GM12892 (cell line): Measurements from ENCODE around the gene CYTH3.

Experiments used
- DNase-seq: peaks from one replicate; pipeline ENCODE4 v3.0.0; 2011; ENCODE audit not compliant: insufficient read length
- FAIRE-seq: peaks from 2 replicates; lab custom pipeline; 2011; peaks lifted over from hg19 to GRCh38; lab: Jason Lieb, UNC
- POLR2A ChIP-seq: IDR thresholded peaks from 2 replicates; pipeline ENCODE4 v1.6.1; 2011; ENCODE audit warnings: low read depth, low read length, control low read depth
- POLR2AphosphoS5 ChIP-seq: IDR thresholded peaks from 2 replicates; pipeline ENCODE4 v1.6.1; 2011; ENCODE audit warnings: low read depth, low read length, control low read depth
- TAF1 ChIP-seq: IDR thresholded peaks from 2 replicates; pipeline ENCODE4 v1.6.1; 2011; ENCODE audit warnings: low read depth, mild to moderate bottlenecking, control low read depth, low read length, borderline replicate concordance

The CYTH3 gene

DNA sequence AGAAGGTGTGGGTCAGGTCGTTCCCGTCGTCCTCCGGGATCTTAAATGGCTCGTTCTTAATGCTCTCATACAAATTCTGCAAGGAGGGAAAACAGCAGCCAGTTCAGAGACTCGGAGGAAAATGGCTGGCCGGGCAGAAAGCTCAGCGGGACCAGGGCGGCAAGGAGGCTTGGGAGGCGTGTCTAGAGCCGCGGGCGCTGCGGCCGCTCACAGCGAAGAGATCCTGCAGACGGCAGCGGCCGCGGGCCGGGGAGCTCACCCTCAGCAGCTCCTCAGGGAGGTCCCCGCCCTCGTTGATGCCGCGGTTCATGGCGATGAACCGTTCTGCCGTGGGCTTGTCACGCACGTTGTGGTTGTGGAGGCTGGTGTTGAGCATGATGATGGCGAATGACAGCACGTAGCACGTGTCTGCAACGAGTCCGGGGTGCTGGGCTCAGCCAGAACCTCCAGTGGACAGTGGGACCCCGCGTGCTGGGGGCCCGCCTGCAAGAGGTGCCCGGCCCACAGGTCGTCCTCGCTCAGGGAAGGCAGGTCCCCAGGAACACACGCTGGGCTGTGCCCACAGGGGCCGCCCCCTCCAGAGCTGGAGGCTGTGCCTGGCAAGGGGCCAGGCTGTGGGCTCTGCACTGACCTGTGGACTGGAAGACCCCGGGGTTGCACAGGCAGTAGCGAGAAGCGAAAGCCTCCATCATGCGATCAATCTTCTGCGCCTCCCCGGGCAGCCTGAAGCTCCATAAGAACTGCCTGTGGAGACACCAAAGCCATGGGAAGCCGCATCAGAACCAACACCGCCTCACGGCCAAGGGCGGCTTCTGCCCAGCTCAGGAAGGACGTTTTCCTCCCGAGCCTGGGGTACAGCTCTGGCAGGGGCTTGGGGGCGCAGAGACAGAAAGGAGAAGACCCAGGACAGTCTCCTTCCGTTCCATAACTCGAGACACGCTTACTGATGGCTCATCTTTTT is 101.6 kb downstream of the CYTH3 start:
- DNase-seq (no peak), FAIRE-seq (no peak)
- no peak for TF ChIP-seq TAF1
- TF ChIP-seq POLR2AphosphoS5 = no peak
- no peak for TF ChIP-seq POLR2A

DNA sequence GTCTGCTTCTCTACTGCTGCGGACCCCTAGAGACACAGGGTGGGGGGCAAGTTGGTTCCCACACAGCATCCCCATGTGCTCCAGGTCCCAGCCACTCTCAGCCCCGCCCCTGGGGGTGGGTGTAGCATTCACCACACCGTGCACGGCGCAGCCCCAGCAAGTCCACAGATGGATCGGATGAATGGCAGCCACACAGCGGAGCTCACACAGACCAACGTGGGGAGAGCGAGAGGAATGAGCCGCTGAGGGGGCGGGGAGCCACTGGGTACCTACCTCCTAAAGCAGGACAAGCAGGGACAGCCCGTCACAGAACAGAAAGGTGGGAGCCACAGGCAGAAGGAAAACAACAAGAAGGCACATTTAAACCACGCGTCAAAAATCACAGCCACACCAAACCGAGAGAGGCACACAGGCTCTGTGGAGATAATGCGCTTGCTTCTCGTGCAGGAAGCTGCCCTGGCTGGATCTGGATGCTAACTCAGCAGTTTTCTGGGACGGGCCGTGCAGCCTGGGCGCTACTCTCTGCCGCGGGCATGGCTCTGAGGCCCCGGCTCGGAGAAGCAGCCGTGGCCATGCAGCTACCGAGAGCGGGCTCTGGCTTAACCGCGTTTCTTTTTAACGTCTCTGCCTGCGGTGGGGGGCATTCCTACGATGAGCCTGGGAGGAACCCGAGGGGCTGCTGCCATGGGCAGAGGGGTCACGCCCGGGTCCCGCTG is 102.5 kb downstream of the CYTH3 start:
- FAIRE-seq (no peak), DNase-seq (no peak)
- TF ChIP-seq TAF1 (no peak), POLR2A (no peak), POLR2AphosphoS5 (no peak)

DNA sequence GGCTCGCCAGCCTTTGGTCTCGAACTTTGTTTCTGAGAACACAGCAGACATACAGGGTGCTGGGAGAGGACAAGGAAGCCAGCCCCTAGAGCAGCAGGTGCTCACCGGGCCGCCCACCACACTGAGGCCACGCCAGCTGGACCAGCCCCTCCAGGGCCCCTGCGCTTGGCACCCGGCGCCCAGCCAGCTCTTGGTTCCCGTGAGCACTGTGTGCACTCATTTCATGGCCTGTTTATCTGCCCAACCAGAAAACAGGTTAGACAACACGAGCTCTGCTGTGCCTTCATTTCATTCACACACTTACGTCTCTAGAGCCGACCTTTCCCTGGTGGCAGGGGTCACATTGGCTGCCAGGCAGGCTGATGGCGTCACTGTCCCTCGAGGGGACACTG is 104.0 kb downstream of the CYTH3 start:
- no peak for DNase-seq
- no peak for TF ChIP-seq TAF1
- no peak for TF ChIP-seq POLR2A
- TF ChIP-seq POLR2AphosphoS5 = no peak

DNA sequence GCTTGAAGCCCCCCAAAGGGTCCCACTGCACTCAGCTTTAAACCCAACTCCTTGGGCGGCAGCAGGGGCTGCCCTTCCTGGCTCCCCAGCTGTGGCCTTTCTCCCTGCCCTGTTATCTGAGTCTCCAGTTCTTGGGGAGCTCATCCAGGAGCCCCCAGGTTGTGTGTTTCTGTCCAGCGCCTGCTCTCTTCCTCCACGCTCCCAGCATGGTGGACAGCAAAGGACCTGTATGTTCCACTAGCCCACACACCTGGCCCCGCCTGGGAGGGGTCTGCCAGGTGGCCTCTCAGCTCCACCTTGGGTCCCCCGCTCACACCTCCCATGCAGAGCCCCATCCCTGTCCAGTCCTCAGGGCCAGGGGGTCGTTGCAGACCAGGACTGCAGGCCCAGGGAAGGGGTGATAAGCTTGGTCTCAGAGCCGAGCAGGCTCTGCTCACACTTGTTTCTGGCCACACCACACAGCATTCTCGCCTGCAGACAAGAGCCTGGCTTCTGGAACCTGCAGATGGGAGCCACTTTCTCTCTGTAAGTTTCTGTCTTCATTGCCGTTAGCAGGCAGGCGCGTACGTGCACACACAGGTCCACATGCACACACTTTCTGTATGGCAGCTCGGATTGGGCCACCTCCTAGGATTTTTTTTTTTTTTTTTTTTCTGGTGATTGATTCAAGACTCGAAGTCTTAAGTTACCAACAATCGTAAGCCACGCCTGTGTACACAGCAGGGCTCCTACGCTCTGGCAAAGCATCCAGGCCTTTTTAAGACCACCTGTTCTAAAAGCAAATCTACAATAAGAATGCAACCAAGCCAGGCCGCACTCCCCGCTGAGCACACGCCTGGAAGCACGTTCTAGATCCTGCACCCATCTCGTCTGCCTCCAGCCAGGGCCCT is 104.6 kb downstream of the CYTH3 start:
- TF ChIP-seq TAF1 = no peak
- TF ChIP-seq POLR2A = no peak
- TF ChIP-seq POLR2AphosphoS5 = no peak
- no peak for FAIRE-seq
- DNase-seq = no peak

More for the DNA sequence above, 104.0 kb downstream of the CYTH3 start:
- FAIRE-seq = no peak

DNA sequence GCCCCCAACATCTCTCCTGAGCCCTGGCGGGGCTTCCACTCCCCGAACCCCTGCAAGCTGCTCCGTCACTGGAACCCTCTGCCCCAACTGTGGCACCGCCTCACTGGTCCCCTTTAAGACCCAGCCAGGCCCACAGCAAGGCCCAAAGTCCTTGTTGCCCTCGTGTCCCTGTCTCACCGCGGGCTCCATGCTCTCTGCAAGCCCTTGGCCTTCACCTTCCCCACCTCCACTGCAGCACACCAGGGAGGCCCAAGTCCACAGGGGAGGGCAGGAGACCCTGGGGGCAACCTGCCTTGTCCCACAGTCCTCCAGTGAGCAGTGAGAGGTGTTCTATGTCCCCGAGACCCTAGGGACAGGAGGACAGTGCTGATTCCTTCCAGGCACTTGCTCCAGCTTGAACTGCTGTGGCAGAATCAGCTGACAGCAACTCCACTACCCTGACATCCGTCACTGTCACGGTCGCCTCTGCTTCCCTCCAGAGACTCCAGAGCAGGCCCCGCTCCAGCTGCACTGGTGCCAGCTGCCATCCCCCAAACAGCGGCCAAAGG is 105.3 kb downstream of the CYTH3 start:
- TF ChIP-seq TAF1 (no peak), POLR2AphosphoS5 (no peak), POLR2A (no peak)
- no peak for DNase-seq
- no peak for FAIRE-seq

DNA sequence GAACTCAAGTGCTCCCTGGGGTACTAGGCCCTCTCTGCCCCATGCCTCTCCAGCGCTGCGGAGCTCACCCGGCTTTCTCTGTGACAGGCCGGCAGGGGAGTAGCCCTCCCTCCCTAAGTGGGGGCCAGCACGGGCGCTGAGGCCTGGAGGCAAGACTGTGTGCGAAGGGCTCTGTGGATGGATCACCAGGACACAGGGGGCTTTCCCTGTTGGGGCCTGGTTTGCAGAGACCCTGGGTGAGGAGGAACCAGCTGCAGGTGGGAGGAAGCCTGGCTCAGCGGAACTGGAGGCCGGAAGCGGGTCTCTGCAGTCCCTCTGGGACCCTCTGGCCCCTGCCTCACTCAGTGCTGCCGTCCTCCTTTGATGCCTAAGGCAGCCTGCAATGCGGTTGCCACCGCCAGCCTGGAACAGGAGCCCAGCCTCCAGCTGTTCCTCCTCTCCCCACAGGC is 106.0 kb downstream of the CYTH3 start:
- no peak for TF ChIP-seq TAF1
- no peak for TF ChIP-seq POLR2AphosphoS5
- TF ChIP-seq POLR2A = no peak
- FAIRE-seq = no peak
- no peak for DNase-seq

DNA sequence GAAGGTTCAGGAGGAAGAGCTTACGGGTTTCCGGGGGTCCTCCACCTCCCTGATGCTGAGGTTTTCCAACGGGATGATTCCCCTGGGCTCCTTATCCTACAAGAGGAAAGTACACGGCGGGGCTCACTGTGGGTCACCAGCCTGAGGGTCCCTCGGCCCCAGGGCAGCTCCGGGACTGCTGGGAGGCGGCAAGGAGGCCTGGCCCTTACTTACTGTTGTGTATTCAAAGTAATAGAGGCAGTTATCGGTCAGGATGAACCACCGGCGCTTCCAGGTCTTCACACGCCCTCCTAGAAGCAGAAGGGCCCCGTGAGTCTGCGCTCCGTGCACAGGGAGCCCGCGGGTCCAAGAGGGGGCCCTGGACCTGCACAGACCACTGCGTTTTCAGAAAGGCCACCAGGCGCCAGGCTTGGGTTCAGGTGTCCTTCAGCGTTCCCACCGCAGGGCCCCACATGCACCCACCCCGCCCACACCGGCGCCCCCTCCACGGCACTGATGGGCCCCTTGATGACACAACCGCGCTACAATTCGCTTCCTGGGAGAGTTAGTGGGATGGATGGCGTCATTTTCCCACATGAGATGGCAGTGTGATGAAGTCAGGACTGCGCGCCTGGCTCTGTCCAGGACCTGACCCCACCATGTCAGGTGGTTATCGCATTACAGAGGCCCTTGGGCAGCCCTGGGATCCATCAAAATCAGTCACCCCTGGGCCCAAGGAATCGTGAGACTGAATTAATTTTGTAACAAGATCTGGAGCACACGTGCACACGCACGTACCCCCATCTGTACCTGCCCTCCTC is 106.7 kb downstream of the CYTH3 start:
- DNase-seq = no peak
- TF ChIP-seq POLR2AphosphoS5 (no peak), TAF1 (no peak), POLR2A (no peak)
- FAIRE-seq = no peak

DNA sequence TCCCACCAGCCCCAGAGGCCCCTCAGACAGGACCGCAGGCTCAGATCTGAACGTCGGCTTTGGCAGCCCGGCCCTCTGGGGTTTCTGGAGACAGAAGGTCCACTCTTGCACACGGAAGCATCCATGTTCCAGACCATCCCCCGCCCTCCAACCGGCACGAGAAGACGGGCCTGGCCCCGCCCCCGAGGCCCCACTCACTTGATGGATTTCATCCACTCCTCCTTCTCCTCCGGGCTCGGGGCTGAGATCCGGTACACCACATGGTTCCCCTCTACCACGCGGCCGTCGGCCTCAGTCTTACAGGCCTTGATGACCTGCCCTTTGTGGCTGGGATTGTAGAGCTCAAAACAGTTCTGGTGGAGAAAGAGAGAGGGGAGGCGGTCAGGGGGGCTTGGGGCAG is 107.3 kb downstream of the CYTH3 start:
- DNase-seq = no peak
- TF ChIP-seq TAF1 = no peak
- no peak for FAIRE-seq

DNA sequence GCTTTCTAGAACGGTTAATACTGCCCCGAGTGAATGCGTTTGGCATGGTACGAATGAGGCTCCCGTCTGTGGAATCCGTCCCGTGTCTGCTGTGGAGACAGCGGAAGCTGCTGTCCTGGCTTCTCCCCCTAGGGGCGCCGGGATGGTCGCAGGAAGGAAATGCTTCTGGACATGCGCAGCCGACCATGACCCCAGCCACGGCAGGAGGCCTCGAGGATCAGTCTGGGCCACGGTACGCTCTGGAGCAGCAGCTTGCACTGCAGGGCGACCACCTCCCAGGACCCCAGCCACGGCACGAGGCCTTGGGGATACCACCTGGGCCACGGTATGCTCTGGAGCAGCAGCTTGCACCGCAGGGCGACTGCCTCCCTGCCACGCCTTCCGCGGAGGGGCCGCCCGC is 107.9 kb downstream of the CYTH3 start:
- FAIRE-seq (no peak), DNase-seq (no peak)
- TF ChIP-seq TAF1 (no peak), POLR2A (no peak), POLR2AphosphoS5 (no peak)

DNA sequence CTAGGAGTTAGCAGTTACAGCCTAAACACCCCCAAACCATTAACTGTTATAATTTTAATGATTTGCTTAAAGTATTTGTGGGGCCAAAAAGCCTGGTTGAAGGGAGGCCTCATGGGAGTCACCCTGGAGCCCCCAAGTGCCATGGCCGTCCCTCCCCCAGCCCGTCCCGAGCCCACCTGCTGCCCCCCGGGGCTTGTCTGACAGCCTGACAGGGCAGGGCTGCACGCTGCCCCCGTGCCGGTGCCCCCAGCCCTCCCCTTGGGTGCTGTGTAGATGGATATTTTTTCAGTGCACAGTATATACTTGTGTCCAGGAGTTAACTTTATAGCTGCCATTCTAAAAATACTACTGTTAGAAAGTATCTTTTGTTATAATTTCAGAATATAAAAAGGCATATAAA is 108.4 kb downstream of the CYTH3 start:
- TF ChIP-seq POLR2AphosphoS5 = no peak
- TF ChIP-seq TAF1 = no peak
- TF ChIP-seq POLR2A = no peak
- no peak for DNase-seq
- no peak for FAIRE-seq

DNA sequence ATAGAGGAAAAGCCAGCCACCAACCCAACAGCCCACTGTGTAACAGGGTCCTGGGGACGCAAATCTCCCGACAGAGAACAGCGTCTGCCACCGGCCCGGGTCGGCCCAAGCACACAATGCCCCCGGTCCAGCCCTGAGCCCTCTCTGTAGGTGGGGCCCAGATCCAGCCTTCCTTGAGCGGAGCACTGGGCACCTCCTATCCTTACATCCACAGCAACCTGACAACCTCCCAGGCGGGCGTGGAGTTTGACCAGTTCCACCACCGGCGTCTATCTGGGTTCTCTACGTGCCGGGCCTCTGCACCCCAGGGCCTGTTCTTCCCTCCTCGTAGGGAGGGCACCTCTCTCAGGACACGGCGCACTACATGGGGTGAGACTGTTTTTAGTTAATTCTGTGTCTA is 109.0 kb downstream of the CYTH3 start:
- TF ChIP-seq POLR2A (no peak), POLR2AphosphoS5 (no peak), TAF1 (no peak)
- FAIRE-seq (no peak), DNase-seq (no peak)
